ENCODE measurements around the gene PLN.

Gene PLN

DNA sequence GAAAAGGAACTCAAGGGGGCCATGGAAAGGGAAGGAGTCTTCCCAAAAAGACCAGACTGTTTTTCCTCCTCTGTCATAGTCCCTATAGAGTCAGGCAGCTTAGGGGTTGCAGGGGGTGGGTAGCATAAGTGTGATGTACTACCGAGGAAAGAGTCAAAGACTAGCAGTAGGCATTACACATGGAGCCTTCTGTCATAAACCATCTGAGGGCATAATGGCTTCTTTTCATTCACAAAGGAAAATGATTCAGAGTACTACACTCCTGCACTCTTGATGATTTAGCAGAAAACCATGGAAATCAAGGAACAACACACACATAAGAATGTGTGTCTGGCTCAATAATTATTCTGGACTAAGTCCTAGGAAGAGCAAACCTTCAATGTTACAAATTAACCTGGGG is 14.9 kb downstream of the PLN start:
- H3K4me3 ChIP-seq (ENCODE audit: low read length), result no peak overlapping the region
- TF ChIP-seq CTCF (conservative IDR thresholded peaks at IDR 0.05; ENCODE audit: low read length), result no peak
- DNase-seq (ENCODE audit: low read depth), result peak; percentile 65

DNA sequence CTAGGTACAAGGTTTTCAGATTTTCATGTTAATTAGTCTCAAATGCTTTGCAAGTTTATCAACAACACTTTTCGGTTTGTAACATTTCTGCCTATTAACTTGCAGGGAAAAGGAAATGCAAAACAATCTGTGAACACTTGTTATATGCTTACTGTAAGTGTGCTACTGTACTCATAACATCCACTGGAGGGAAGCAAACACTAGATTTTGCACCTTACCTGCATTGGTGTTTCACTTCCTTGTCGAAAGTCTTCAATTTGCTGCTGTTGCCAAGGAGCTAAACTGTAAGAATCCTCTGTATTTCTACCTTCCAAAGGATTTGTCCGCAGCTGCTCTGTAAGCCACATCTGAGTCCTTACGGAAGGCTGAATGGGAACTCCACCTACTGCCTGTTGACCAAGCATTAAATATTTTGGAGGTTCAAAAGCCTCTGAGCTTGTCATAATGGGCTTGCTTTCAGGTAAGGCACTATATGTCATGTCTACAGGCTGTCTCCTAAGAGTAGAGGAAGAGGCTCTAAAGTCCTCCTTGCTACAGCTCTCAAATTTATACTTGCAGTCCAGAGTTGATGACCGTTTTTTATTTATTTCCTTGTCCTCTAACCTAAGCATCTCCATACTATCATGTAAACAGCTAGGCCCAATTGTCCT is 17.3 kb downstream of the PLN start:
- no peak for DNase-seq (ENCODE audit: low read depth)
- H3K4me3 ChIP-seq (ENCODE audit: low read length), result no peak overlapping the region
- peak; percentile 27; the same call in 1 of the 2 replicates for TF ChIP-seq CTCF (conservative IDR thresholded peaks at IDR 0.05; ENCODE audit: low read length)

DNA sequence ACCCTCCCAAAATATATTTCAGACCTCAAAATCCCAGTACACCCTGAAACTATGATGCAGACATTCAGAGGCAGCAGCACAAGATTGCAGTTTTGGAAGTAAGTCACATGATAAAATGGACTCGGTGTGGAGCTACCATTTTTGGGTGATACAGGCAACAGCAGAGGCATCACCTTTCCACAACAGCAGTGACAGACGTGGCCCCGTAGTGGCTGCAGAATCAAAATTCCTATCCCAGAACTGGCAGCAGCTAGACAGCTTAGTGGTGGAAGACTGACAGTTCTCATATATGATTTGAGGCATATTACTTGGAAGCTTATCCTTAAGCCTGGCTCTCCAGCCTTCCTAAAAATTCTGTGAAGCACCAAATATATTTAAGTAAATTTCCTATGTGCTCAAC is 19.9 kb downstream of the PLN start:
- no peak for DNase-seq (ENCODE audit: low read depth)
- no peak overlapping the region for H3K4me3 ChIP-seq (ENCODE audit: low read length)
- no peak for TF ChIP-seq CTCF (conservative IDR thresholded peaks at IDR 0.05; ENCODE audit: low read length)

- DNase-seq (ENCODE audit: low read depth), result no peak
- H3K4me3 ChIP-seq (ENCODE audit: low read length), result no peak overlapping the region
- TF ChIP-seq CTCF (conservative IDR thresholded peaks at IDR 0.05; ENCODE audit: low read length), result no peak
Measured at GRCh38 chr6:118569498-118569897, 21.4 kb downstream of the PLN start.

DNA sequence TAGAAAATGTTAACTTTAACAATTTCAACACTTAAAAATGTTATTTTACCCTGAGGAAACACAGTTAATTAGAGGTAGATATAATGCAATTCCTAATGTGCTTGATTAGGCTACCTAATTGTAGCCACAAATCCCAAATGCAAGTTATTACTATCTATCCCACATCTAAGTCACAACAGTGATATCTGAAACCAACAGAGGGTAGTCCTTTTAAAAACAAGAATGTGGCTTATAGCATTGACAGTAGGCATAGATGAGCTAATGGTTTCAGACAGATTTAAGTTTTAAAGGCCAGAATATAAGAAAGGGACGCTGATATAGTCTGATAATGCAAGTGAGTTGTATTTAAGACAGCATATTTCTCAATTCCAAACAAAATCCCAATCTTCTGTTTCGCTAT is 23.0 kb downstream of the PLN start:
- no peak overlapping the region for H3K4me3 ChIP-seq (ENCODE audit: low read length)
- DNase-seq (ENCODE audit: low read depth), result no peak
- TF ChIP-seq CTCF (conservative IDR thresholded peaks at IDR 0.05; ENCODE audit: low read length), result no peak

- DNase-seq (ENCODE audit: low read depth), result peak; percentile 40
- no peak for TF ChIP-seq CTCF (conservative IDR thresholded peaks at IDR 0.05; ENCODE audit: low read length)
Measured at GRCh38 chr6:118574051-118574865, 26.2 kb downstream of the PLN start.

DNA sequence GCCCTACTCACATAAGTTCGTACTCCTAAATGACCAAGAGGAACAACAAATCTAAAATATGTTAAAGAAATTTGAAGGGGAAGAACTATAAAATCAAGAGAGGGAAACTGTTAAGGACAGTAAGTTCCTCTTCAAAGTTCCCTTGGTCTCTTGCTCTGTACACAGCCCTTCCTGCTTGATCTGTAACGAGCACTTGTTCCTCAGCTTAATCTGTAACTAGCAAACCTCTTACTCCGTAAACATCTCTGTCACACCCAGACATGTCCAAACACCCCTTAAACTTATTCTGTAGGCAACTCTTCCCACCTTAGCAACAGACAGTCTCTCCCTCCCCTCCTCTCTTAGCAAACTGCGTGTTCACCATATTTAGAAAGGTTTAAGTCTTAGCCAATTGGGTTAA is 29.9 kb downstream of the PLN start:
- no peak for DNase-seq (ENCODE audit: low read depth)
- no peak overlapping the region for H3K4me3 ChIP-seq (ENCODE audit: low read length)
- TF ChIP-seq CTCF (conservative IDR thresholded peaks at IDR 0.05; ENCODE audit: low read length), result no peak

More at GRCh38 chr6:118574051-118574865, 26.2 kb downstream of the PLN start:
- H3K4me3 ChIP-seq (ENCODE audit: low read length), result no peak overlapping the region

All from AG10803 (cell line).